Measurements from ENCODE around the gene IGF1R. TPM values are rescaled to one million over a fixed set of nuclear protein-coding genes. Genes with fewer than 3 reads are reported as not detected.

IGF1R gene
- total RNA-seq, 1 donor from 2014 or later, result 23.5 TPM

DNA sequence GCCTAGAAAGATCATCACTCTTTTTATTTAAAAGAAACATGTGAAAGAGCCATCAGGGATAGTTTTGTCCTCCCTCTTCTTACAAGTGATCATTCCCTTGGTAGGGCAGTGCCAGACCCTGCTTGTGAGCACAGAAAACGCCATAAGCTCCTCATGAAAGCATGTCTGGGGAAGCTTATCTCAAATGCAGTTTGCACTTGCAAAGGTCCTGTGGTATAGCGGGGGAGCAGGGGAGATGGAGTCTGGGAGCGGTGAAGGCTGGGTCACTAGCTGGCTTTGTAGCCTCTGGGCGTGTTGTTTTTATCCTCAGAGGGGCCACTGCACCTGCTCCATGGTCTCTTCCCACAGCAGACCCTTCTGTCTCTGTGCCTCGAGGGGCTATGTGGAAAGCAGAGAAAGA lies 141.9 kb downstream of the IGF1R start:
- H3K9ac ChIP-seq, result no peak overlapping the region
- peaks cover 98% of the 10 kb centered on the region for H3K79me2 ChIP-seq (ENCODE audit: low read depth)
- H3K4me2 ChIP-seq, result peak overlapping the region; percentile 4
- Mint-ChIP-seq H3K4me1 (peaks cover 87% of the 10 kb centered on the region), H3K36me3 (no peaks in the 10 kb centered on the region), H3K9me3 (no peaks in the 10 kb centered on the region), H3K4me3 (no peak overlapping the region), H3K27me3 (ENCODE audit: insufficient read depth, low read depth) (no peaks in the 10 kb centered on the region), H3K27ac (no peak overlapping the region)
- TF ChIP-seq, protein P1, sequence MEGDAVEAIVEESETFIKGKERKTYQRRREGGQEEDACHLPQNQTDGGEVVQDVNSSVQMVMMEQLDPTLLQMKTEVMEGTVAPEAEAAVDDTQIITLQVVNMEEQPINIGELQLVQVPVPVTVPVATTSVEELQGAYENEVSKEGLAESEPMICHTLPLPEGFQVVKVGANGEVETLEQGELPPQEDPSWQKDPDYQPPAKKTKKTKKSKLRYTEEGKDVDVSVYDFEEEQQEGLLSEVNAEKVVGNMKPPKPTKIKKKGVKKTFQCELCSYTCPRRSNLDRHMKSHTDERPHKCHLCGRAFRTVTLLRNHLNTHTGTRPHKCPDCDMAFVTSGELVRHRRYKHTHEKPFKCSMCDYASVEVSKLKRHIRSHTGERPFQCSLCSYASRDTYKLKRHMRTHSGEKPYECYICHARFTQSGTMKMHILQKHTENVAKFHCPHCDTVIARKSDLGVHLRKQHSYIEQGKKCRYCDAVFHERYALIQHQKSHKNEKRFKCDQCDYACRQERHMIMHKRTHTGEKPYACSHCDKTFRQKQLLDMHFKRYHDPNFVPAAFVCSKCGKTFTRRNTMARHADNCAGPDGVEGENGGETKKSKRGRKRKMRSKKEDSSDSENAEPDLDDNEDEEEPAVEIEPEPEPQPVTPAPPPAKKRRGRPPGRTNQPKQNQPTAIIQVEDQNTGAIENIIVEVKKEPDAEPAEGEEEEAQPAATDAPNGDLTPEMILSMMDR (IDR thresholded peaks at IDR 0.05), result no peak
- no peak for TF ChIP-seq EZH2phosphoT487 (IDR thresholded peaks at IDR 0.05)
- H3F3A ChIP-seq (ENCODE audit: low read depth), result peaks cover 21% of the 10 kb centered on the region
- H3K27me3 ChIP-seq, result no peaks in the 10 kb centered on the region
- H2AFZ ChIP-seq (replicated peaks), result no peak overlapping the region
- no peaks in the 10 kb centered on the region for H3K9me3 ChIP-seq (ENCODE audit: low read depth)
- H3K36me3 ChIP-seq, result no peaks in the 10 kb centered on the region
- peaks cover 82% of the 10 kb centered on the region for H3K4me1 ChIP-seq
- DNase-seq (ENCODE audit: low spot score), result no peak
- peaks cover 97% of the 10 kb centered on the region for H4K20me1 ChIP-seq (ENCODE audit: low read depth)
- no peak overlapping the region for H3K4me3 ChIP-seq
- H3K27ac ChIP-seq, result no peak overlapping the region

DNA sequence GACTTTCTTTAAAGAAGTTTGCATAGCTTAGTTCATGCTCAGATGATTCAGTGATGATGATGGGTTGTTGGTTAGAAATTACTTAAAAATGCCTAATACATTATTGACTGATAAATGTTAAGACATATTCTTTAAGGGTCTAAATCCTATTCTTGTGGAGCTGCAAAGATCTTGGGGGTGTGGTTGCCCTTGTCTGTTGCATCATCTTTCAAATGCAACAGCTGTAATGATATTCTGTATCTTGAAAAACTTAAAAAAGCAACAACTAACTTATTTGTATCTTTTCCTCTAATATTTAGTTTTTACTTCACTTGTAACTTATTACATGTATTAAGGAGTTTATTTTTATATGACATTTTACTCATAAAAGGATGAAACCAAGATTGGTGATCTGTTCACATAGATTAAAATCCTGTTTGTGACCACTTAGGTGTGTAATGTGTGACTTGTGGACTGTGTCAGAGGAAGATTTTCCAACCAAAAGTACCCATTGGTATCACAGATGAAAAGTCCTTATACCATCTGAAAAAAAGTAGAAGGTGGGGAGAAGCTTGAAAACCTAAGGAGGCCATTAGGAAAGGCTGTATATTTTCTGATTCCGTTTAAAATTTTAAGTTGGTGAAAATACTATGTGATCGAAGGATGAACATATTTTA lies 142.8 kb downstream of the IGF1R start:
- H3F3A ChIP-seq (ENCODE audit: low read depth), result peaks cover 13% of the 10 kb centered on the region
- no peaks in the 10 kb centered on the region for H3K36me3 Mint-ChIP-seq
- H3K9me3 ChIP-seq (ENCODE audit: low read depth), result no peaks in the 10 kb centered on the region
- peaks cover 100% of the 10 kb centered on the region for H3K79me2 ChIP-seq (ENCODE audit: low read depth)
- peaks cover 75% of the 10 kb centered on the region for H3K4me1 ChIP-seq
- H3K27me3 ChIP-seq, result no peaks in the 10 kb centered on the region
- H3K4me1 Mint-ChIP-seq, result peaks cover 86% of the 10 kb centered on the region
- H2AFZ ChIP-seq (replicated peaks), result no peak overlapping the region
- no peak overlapping the region for H3K9ac ChIP-seq
- no peak overlapping the region for H3K27ac ChIP-seq
- no peaks in the 10 kb centered on the region for H3K36me3 ChIP-seq
- no peak overlapping the region for H3K27ac Mint-ChIP-seq
- no peak for DNase-seq (ENCODE audit: low spot score)
- no peaks in the 10 kb centered on the region for H3K9me3 Mint-ChIP-seq
- H3K4me3 ChIP-seq, result no peak overlapping the region
- no peak for TF ChIP-seq EZH2phosphoT487 (IDR thresholded peaks at IDR 0.05)
- no peak for TF ChIP-seq EZH2 (IDR thresholded peaks at IDR 0.05)
- TF ChIP-seq, protein P1 (IDR thresholded peaks at IDR 0.05), result no peak
- H3K4me3 Mint-ChIP-seq, result no peak overlapping the region
- peaks cover 99% of the 10 kb centered on the region for H4K20me1 ChIP-seq (ENCODE audit: low read depth)
- H3K27me3 Mint-ChIP-seq (ENCODE audit: insufficient read depth, low read depth), result peaks cover 3% of the 10 kb centered on the region
- peak overlapping the region; percentile 4 for H3K4me2 ChIP-seq

DNA sequence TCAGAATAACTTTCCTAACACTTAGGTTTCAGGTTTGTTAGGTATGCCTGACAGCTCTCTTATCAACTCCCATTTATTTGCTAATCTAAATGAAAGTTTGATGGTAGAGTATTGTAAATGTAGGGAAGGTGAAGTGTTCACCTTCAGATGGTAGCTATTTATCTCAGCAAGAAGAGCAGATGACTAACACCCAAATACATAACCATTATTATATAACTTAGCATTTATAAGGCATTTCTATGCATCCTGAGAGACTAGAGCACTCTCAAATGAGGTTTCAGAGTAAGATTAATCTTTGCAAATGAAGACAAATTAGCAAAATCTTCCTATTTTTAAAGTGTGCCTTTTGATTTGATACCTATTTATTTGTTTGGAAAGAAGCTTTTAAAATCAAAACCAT lies 143.8 kb downstream of the IGF1R start:
- no peaks in the 10 kb centered on the region for H3K9me3 ChIP-seq (ENCODE audit: low read depth)
- no peak for DNase-seq (ENCODE audit: low spot score)
- no peak overlapping the region for H2AFZ ChIP-seq (replicated peaks)
- peaks cover 83% of the 10 kb centered on the region for H3K4me1 Mint-ChIP-seq
- no peak overlapping the region for H3K4me3 ChIP-seq
- no peak overlapping the region for H3K27ac Mint-ChIP-seq
- H3K36me3 Mint-ChIP-seq, result no peaks in the 10 kb centered on the region
- H4K20me1 ChIP-seq (ENCODE audit: low read depth), result peaks cover 99% of the 10 kb centered on the region
- TF ChIP-seq EZH2phosphoT487 (IDR thresholded peaks at IDR 0.05), result no peak
- TF ChIP-seq, protein P1 (IDR thresholded peaks at IDR 0.05), result no peak
- no peak for TF ChIP-seq EZH2 (IDR thresholded peaks at IDR 0.05)
- H3K4me1 ChIP-seq, result peaks cover 66% of the 10 kb centered on the region
- no peak overlapping the region for H3K9ac ChIP-seq
- peaks cover 100% of the 10 kb centered on the region for H3K79me2 ChIP-seq (ENCODE audit: low read depth)
- H3F3A ChIP-seq (ENCODE audit: low read depth), result peaks cover 5% of the 10 kb centered on the region
- peaks cover 3% of the 10 kb centered on the region for H3K27me3 Mint-ChIP-seq (ENCODE audit: insufficient read depth, low read depth)
- no peak overlapping the region for H3K4me3 Mint-ChIP-seq
- no peaks in the 10 kb centered on the region for H3K27me3 ChIP-seq
- H3K27ac ChIP-seq, result no peak overlapping the region
- H3K4me2 ChIP-seq, result no peak overlapping the region
- no peaks in the 10 kb centered on the region for H3K36me3 ChIP-seq
- H3K9me3 Mint-ChIP-seq, result no peaks in the 10 kb centered on the region

All from neural progenitor cell (in vitro differentiated cells).